Measurements from ENCODE around the gene DNAJA4. TPM values are rescaled to one million over a fixed set of nuclear protein-coding genes. Genes with fewer than 3 reads are reported as not detected.

Gene DNAJA4
- total RNA-seq, 4 donors from 2014 or later, result 9.9 to 33.9 (median 24.5) TPM

DNA sequence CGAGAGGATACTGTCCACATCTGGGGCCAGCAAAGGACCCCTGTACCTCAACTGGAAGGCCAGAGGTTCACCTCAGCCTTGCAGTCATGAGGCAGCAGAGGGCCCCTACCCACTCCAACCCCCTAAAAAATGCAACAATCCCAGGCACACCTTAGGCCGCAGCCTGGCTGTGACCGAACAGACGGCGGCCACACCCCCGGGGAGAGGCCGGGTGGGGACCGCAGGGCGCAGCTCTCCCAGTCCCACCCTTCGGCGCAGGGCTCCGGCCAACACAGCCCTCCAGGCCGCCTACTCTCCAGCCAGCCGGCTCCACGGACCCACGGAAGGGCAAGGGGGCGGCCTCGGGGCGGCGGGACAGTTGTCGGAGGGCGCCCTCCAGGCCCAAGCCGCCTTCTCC, 457 bp upstream of the DNAJA4 start:
- no peaks in the 10 kb centered on the region for H3K36me3 ChIP-seq
- no CpG with 5 or more reads among the region's 23 CpGs for WGBS, 2 donors (ENCODE audit: low coverage in 1 of 2)
- ATAC-seq, result no peak
- H3K27me3 ChIP-seq, result no peaks in the 10 kb centered on the region
- peak overlapping the region in 3 of 4 donors; percentile 72 to 89 (median 80) for H3K27ac ChIP-seq
- peaks cover 2 to 47% (median 11%) of the 10 kb centered on the region in 3 donors for H3K4me1 ChIP-seq
- TF ChIP-seq POLR2AphosphoS5 (IDR thresholded peaks at IDR 0.05) (no peak), EP300 (IDR thresholded peaks at IDR 0.05) (no peak), POLR2A (IDR thresholded peaks at IDR 0.05) (no peak)
- TF ChIP-seq, protein P1, sequence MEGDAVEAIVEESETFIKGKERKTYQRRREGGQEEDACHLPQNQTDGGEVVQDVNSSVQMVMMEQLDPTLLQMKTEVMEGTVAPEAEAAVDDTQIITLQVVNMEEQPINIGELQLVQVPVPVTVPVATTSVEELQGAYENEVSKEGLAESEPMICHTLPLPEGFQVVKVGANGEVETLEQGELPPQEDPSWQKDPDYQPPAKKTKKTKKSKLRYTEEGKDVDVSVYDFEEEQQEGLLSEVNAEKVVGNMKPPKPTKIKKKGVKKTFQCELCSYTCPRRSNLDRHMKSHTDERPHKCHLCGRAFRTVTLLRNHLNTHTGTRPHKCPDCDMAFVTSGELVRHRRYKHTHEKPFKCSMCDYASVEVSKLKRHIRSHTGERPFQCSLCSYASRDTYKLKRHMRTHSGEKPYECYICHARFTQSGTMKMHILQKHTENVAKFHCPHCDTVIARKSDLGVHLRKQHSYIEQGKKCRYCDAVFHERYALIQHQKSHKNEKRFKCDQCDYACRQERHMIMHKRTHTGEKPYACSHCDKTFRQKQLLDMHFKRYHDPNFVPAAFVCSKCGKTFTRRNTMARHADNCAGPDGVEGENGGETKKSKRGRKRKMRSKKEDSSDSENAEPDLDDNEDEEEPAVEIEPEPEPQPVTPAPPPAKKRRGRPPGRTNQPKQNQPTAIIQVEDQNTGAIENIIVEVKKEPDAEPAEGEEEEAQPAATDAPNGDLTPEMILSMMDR (IDR thresholded peaks at IDR 0.05), result no peak
- no peaks in the 10 kb centered on the region for H3K9me3 ChIP-seq
- H3K4me3 ChIP-seq, result peak overlapping the region; percentile 26 to 75

DNA sequence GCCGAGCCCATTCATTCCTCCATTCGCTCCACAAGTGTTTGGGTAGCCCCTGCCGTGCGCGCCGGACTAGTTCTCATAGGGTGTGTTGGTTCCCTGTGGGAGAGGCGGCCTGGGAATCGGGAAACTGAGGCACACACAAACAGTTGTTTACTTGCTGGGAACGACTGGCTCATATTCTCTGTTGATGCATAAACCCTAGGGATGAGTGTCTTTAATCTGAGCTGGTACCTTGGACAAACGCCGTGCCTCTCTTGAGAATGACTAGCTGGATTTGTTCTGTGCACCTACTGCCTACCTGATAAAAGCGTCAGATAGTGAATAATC, 737 bp downstream of the DNAJA4 start:
- TF ChIP-seq POLR2AphosphoS5 (IDR thresholded peaks at IDR 0.05) (no peak), POLR2A (IDR thresholded peaks at IDR 0.05) (no peak), EP300 (IDR thresholded peaks at IDR 0.05) (no peak)
- TF ChIP-seq, protein P1 (IDR thresholded peaks at IDR 0.05), result no peak
- no peak for ATAC-seq
- H3K27ac ChIP-seq, result peak overlapping the region; percentile 31 to 89 (median 76)
- peak overlapping the region; percentile 26 to 75 for H3K4me3 ChIP-seq
- H3K36me3 ChIP-seq, result no peaks in the 10 kb centered on the region
- peaks cover 2 to 48% (median 11%) of the 10 kb centered on the region in 3 donors for H3K4me1 ChIP-seq
- H3K27me3 ChIP-seq, result no peaks in the 10 kb centered on the region
- WGBS, 2 donors (ENCODE audit: low coverage in 1 of 2), result 38 to 55% methylated on average over 4 of the region's 12 CpGs
- H3K9me3 ChIP-seq, result no peaks in the 10 kb centered on the region

DNA sequence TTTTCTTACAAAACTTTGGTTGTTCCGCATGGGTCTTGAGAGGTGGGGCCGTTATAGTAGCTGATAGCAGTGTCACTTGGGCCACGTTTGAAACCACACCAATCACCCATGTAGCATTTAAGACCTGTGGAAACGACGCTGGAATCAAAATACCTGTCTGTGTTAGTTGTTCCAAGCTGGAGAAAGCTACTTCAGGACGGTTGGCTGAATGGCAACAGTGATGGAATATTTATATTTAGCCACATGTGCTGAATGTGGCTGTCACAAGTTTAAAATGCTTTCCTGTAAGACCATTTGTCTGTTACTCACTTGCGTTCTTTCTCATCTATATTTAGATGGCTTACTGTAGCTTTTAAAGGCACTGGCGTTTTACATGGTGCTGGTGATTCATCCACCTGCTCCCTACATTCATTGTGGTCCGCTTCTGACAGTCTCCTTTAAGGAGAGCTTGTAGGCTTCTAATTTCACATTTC, 1.4 kb downstream of the DNAJA4 start:
- Histone ChIP-seq H3K27me3 (no peaks in the 10 kb centered on the region), H3K9me3 (no peaks in the 10 kb centered on the region), H3K27ac (peak overlapping the region; percentile 31 to 89 (median 76)), H3K4me3 (peak overlapping the region in 1 of 2 donors; percentile 75), H3K4me1 (peaks cover 2 to 48% (median 11%) of the 10 kb centered on the region in 3 donors), H3K36me3 (peaks cover 0 to 4% of the 10 kb centered on the region in 2 donors)
- ATAC-seq, result peak; percentile 77
- peak; percentile 94 for TF ChIP-seq POLR2AphosphoS5 (IDR thresholded peaks at IDR 0.05)
- no peak for TF ChIP-seq EP300 (IDR thresholded peaks at IDR 0.05)
- TF ChIP-seq POLR2A (IDR thresholded peaks at IDR 0.05), result no peak
- WGBS, 2 donors (ENCODE audit: low coverage in 1 of 2), result 35 to 40% methylated on average over 6 of the region's 9 CpGs

DNA sequence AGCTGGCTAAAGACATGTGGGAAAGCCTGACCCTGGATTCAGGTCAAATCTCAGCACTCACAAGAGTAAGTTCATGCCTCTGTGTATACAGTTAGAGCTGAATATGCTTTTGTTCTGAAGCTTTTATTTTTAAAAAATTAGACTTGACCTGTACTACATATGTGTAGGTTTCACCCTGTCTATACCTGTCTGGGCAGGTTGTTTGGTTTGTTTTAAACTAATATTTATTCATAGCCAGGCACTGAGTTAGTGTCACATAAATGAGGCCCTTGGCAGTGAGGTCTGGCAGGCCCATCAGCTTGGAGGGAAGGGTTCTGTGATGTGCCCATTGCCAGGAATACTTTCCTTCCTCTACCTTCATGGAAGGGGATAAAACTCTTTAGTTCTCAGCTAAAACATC, 1.9 kb downstream of the DNAJA4 start:
- H3K9me3 ChIP-seq, result no peaks in the 10 kb centered on the region
- H3K36me3 ChIP-seq, result peaks cover 0 to 8% of the 10 kb centered on the region in 2 donors
- peak overlapping the region in 1 of 2 donors; percentile 75 for H3K4me3 ChIP-seq
- H3K27ac ChIP-seq, result peak overlapping the region; percentile 26 to 89 (median 76)
- TF ChIP-seq EP300 (IDR thresholded peaks at IDR 0.05), result no peak
- no peak for TF ChIP-seq POLR2A (IDR thresholded peaks at IDR 0.05)
- TF ChIP-seq, protein P1 (IDR thresholded peaks at IDR 0.05), result no peak
- TF ChIP-seq POLR2AphosphoS5 (IDR thresholded peaks at IDR 0.05), result no peak
- H3K4me1 ChIP-seq, result peaks cover 2 to 48% (median 11%) of the 10 kb centered on the region in 3 donors
- ATAC-seq, result no peak
- H3K27me3 ChIP-seq, result no peaks in the 10 kb centered on the region

DNA sequence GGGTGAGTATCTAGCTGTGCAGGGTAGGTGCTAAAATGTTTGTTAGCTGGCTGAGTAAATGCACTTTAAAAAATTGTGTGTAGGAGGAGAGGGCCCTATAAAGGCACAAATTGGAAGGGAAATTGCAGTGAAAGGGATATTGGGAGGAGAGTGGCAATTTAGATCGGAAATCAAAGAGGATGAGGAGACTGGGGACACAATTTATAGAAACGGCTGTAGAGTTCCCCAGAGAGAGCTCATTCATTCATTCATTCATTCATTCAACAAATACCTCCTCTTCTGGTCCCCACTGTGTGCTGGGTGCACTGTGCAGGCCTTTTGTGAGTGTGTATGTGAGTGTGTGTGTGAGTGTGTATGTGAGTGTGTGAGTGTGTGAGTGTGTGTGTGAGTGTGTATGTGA, 2.4 kb downstream of the DNAJA4 start:
- no peak overlapping the region for H3K4me3 ChIP-seq

More for the DNA sequence above, 2.4 kb downstream of the DNAJA4 start:
- Histone ChIP-seq H3K36me3 (peaks cover 0 to 12% of the 10 kb centered on the region in 2 donors), H3K27me3 (no peaks in the 10 kb centered on the region), H3K27ac (peak overlapping the region in 3 of 4 donors; percentile 72 to 89 (median 80)), H3K9me3 (no peaks in the 10 kb centered on the region), H3K4me1 (peaks cover 2 to 48% (median 11%) of the 10 kb centered on the region in 3 donors)
- ATAC-seq, result no peak
- TF ChIP-seq POLR2A (IDR thresholded peaks at IDR 0.05) (no peak), EP300 (IDR thresholded peaks at IDR 0.05) (no peak), POLR2AphosphoS5 (IDR thresholded peaks at IDR 0.05) (no peak)
- TF ChIP-seq, protein P1 (IDR thresholded peaks at IDR 0.05), result no peak
- WGBS, 2 donors (ENCODE audit: low coverage in 1 of 2), result 45 to 66% methylated on average over 2 of the region's 2 CpGs

Data from gastroesophageal sphincter (tissue), 4 donors.